Epithelial cell of esophagus (primary cell): ENCODE data around the gene CST3.

Experiments
- DNase-seq: peaks from one replicate; pipeline ENCODE4 v3.0.0; 2010; ENCODE audit warnings: low read depth
- H3K4me3 ChIP-seq: 2 replicates; pipeline ENCODE4 v1.5.1; 2011; ENCODE audit warnings: mild to moderate bottlenecking, low read length, control low read depth
- TF ChIP-seq, protein P1 (sequence below): IDR thresholded peaks from 2 replicates; pipeline ENCODE4 v1.5.1; 2011; ENCODE audit warnings: low read depth, mild to moderate bottlenecking, low read length, control low read depth, inconsistent platforms; ENCODE audit not compliant: insufficient read depth; ENCODE audit errors: missing control alignments

The CST3 gene

DNA sequence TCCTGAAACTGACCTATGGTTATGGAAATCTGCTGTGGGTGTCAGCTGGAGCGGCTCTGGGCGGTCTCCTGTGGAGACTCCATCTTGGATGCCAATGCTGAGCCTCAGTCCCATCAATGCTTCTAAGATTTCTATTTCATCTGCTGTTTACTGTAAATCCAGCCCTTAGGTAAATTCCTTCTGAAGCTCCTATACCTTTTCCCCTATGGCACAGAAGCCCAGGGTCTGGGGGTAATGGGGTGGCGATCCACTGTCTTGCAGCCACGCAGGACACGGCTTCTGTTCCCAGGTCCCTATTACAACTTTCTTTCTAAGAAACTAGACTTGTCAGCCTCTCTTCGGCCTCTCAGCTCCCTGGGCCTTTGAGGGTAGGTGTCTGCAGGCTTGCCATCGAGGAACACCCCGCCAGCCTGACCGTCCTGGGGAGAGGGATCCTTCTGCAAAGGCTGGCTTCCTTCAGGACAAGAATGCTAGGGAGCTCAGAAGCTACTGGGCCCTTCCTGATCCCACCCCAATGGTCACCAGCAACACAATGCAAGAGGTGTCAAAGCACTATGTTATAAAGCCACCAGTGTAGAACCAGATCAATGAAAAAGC, 6.4 kb downstream of the CST3 start:
- TF ChIP-seq, protein P1, sequence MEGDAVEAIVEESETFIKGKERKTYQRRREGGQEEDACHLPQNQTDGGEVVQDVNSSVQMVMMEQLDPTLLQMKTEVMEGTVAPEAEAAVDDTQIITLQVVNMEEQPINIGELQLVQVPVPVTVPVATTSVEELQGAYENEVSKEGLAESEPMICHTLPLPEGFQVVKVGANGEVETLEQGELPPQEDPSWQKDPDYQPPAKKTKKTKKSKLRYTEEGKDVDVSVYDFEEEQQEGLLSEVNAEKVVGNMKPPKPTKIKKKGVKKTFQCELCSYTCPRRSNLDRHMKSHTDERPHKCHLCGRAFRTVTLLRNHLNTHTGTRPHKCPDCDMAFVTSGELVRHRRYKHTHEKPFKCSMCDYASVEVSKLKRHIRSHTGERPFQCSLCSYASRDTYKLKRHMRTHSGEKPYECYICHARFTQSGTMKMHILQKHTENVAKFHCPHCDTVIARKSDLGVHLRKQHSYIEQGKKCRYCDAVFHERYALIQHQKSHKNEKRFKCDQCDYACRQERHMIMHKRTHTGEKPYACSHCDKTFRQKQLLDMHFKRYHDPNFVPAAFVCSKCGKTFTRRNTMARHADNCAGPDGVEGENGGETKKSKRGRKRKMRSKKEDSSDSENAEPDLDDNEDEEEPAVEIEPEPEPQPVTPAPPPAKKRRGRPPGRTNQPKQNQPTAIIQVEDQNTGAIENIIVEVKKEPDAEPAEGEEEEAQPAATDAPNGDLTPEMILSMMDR: no peak
- no peak overlapping the region for H3K4me3 ChIP-seq
- DNase-seq: no peak

DNA sequence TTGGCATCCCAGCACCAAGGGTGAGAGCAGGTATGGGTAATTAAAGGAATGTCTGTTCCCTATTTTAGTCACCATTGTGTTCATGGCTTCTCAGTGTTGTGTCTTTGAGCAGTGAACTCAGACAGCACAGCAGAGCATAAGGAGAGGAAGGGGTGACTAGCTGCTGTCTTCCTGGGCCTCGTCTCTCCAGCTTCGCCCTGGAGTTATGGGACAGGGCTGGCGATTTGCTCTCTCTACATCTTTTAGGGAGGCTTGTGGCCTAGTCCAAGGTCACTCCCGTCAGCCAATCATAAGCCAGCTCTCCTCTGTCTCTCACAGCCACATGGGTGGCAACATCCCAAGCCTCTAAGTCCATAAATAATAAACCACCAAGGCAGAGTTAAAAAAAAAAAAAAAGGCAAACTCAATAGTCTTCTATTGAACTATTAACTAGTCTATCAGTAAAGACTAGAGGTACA, 7.3 kb downstream of the CST3 start:
- no peak for DNase-seq
- H3K4me3 ChIP-seq: no peak overlapping the region
- TF ChIP-seq, protein P1: no peak

DNA sequence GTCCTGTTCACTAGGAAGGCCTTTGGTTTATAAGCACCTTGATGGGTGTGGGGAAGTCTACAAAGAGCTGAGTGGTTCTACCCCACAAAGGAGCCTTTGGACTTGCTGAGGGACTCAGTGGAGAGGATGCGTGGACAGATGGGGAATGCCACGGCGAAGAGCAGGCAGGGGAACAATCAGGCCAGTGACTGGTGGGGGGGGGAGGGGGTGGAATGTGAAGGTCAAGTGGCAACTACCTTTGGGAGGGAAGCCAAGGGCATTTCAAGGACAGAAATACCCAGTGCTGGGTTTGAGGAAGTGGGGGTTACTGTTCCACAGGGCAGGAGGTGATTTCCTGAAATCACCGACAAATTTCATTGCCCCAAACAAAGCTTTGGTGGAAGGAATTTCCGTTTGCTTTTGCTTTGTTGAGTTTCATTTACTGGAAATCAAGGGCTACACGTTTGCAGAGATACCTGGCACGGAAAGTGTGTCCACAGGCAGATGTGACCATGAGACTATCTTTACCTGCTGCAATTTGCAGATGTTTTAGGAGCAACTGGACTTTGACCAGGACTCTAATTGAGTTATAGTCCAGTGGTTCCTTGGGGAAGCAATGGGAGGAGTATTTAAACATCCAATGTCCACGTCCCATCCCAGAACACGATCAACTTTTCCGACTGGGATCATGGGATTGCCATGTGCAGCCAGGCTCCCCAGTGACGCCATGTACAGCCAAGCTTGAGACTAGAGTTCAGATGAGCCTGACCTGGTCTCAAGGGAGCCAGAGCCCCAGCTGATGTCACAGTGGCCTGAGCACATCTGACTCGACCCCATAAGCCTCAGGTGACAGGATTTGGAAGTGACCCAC, 8.0 kb downstream of the CST3 start:
- H3K4me3 ChIP-seq: no peak overlapping the region
- TF ChIP-seq, protein P1: no peak
- DNase-seq: no peak

DNA sequence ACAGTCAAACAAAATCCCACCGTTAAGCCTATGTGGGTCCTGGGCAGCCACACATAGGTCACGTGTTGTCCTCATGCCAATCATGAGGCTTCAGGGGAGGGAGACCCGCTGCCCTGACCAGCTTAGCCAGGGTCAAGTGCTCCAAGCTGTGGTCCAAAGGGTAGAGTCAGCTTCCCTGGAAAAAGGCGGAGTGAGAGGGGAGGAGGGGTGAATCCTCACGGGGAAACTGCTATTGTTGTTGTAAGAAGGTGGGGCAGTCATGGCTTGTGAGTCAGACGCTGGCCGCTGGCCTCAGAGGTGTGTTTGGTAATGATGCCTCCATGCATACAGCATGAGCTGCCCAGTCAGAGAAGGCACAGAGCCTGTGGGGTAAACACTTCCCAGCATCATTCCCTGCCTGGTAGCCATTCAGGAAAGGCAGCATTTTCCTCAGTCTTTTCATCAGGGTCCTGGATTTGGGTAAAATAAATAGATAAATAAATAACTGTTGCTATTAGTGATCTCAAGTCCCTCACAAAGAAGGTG, 8.7 kb downstream of the CST3 start:
- H3K4me3 ChIP-seq: no peak overlapping the region
- TF ChIP-seq, protein P1: no peak
- DNase-seq: peak; percentile 97

DNA sequence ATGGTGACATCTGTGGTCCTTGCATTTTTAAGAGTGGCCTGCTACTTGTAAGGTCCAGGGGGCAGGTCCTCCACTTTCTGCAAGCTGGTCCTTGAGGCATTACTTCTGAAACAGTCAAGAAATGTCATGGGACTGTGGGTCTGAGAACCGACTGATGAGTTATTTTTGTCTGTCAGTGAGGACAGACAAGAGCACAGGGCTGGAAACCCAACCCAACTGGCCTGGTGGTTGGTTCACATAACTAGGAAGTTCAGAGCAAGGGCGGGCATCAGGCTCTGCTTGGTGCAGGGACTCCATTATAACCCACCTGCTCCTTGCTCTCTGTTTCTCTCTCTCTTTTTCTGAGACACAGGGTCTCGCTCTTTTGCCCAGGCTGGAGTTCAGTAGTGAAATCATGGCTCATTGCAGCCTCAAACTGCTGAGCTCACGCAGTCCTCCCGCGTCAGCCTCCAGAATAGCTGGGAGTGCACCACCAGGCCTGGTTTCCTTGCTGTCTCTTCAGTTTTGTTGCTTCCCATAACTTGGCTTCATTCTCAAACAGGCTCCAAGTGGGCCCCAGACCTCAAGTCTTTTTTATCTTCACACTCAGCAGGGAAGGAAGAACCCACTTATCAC, 9.2 kb downstream of the CST3 start:
- TF ChIP-seq, protein P1: no peak
- no peak overlapping the region for H3K4me3 ChIP-seq
- DNase-seq: no peak

DNA sequence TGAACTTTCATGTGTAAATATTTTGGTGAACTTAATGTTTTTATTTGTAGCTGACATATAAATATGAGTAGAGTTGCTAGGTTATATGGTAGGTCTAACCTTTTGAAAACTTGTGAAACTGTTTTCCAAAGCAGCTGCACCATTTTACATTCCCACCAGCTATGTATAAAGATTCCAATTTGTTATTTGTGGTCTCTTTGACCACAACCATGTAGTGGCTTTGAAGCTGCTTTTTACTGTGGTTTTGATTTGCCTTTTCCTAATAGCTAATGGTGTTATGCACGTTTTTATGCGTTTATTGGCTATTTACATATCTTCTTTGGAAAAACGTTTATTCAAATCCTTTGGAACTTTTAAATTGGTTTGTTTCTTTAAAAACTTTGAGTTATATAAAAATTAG, 10.3 kb downstream of the CST3 start:
- DNase-seq: no peak
- TF ChIP-seq, protein P1: no peak
- no peak overlapping the region for H3K4me3 ChIP-seq
